Stimulated activated CD8-positive, alpha-beta memory T cell treated with anti-CD3 and anti-CD28 coated beads, Interleukin-12 subunit alpha, Interleukin-12 subunit beta, amount 100 ng/mL, for 1 hour (primary cell): ENCODE measurements around the gene MAP4K2.

ENCODE experiments used
- DNase-seq: peaks from one replicate; pipeline ENCODE4 v3.0.0-alpha.2; 2020; ENCODE audit warnings: low read depth

MAP4K2 gene

DNA sequence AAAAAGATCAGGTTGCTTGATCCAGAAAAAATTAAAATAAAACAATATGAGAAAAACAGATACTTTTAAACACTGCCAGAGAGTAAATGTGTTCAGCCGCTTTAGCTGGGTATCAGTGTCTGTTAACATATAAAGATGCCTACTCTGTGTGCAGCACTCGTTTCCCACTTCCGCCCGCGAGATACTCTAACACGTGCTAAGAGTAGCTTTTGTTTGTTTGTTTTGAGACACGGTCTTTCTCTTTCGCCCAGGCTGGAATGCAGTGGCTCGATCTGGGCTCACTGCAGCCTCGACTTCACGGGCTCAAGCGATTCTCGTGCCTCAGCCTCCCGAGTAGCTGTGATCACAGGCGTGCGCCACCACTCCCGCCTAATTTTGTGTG, 7.9 kb upstream of the MAP4K2 start:
- peak; percentile 15 for DNase-seq

DNA sequence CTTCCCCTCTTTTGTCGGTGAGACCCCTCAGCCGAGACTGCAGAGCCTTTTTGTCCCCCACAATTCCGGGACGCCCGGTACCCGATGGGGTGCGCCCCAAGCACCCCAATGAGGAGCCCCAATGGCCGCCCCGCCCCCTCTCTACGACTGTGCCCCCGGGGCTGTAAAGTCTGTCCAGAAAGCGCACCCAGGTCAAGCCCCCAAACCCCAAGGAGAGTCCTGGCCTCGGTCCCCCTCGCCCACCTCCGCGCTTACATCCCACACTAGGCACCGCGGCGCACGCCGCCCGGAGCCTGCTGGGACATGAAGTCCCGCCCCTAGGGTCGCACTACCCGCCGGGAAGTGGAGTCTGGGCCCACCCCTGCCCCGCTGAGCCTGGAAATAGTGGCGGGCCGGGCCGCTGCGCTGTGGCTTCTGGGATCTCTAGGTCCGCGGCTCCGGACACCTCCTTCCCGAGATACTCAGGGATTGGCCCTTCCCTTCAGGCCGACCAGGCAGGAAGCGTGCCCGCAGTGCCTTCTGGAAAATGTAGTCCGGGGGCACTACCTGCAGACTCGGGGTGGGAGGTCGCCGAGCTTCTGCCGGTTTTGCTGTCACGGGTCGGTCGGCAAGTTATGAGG, 7.4 kb upstream of the MAP4K2 start, which contains the start of gene MEN1:
Gene MEN1 (minus strand): TSS at position 281 of the 620 bp plus-strand sequence. CDS start 442 bp downstream, outside the sequence.
- peak; percentile 50 for DNase-seq

DNA sequence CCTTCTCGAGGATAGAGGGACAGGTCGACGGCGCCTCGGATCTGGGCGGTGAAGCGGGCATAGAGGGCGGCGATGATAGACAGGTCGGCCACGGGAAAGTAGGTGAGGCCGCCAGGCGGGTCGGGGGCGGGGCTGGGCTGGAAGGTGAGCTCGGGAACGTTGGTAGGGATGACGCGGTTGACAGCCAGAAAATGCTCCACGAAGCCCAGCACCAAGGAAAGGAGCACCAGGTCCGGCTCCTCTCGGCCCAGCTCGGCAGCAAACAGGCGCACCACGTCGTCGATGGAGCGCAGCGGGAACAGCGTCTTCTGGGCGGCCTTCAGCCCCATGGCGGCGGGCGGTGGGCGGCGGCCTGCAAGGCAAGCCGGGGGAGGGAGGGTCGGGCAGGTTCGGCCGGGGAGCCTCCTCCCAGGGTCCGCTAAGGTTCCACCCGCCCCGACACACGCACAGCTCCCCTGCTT, 6.8 kb upstream of the MAP4K2 start:
- DNase-seq, result no peak

DNA sequence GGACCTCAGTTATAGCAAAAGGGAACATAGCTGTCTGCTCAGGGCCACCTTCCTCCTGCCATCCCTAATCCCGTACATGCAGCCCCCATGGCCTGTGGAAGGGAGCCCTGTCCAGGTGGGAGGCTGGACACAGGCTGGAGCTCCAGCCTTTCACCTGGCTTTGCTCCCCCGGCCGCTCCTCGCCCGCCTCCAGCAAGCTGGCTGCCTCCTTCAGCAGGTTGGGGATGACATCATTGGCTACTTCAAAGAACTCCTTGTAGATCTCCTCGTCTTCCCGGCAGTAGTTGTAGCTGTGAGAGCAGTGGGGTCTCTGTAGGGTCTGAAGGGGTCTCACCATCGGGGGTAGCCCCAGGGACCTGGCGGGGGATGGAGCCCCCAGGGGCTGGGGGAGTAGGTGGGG, 2.5 kb upstream of the MAP4K2 start:
- no peak for DNase-seq

DNA sequence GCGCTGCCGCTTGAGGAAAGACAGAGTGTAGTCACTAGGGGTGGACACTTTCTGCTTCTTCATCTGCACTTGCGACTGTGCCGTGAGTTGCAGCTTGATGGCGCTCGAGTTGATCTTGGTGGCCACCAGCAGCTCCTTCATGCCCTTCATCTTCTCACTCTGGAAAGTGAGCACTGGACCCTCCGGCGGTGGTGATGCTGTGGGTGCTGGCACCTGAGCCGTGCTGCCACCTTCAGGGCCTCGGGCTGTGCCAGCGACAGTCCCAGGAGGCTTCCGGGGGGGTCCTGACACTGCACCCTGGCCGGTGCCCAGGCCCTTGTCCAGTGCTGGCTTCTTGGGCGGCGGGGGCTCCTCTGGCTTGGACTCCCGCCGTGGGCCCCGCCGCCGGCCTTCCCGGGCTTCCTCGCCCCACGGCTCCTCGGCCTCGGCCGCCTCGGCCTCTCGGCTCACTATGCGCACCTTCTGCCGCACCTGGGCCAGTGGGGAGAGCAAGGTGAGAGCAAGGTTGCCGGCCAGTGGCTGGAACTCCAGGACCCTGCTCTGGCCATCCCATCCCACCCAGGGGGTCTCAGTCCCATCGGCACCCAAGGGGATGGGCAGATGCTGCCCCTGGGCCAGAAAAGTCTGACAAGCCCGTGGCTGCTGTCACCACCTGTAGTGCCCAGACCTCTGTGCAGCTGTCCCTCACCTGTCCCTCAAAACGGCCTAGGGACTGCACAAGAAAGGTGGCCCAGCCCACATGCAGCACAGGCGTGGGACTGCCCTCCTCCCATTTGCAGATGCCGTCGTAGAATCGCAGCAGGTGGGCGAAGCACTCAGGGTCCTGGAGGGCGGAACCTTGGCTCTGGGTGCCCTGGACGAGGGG, 1.6 kb upstream of the MAP4K2 start:
- no peak for DNase-seq

DNA sequence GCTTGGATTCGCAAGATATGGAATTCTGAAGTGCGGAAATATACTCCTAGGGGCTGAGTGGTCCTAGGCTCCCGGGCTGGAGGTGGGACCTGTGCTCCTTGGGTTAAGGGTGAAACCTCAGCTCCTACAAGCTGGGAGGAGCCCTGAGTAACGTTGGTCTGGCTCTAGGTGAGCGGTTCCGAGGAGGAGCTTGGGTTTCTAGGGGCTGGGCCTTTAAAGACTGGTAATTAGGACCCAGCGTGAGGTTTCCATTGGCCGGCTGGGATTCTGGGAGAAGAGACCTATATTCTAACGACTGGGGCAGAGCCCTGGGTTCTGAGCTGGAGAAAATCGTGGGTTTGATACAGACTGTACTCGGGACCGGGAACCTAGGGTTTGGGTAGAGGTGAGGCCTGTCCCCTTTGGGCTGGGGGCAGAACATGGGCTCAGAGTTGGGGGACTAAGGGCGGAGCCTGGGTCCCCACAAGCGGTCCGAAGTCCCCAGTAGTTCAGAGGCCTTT, 882 bp upstream of the MAP4K2 start:
- DNase-seq, result no peak

DNA sequence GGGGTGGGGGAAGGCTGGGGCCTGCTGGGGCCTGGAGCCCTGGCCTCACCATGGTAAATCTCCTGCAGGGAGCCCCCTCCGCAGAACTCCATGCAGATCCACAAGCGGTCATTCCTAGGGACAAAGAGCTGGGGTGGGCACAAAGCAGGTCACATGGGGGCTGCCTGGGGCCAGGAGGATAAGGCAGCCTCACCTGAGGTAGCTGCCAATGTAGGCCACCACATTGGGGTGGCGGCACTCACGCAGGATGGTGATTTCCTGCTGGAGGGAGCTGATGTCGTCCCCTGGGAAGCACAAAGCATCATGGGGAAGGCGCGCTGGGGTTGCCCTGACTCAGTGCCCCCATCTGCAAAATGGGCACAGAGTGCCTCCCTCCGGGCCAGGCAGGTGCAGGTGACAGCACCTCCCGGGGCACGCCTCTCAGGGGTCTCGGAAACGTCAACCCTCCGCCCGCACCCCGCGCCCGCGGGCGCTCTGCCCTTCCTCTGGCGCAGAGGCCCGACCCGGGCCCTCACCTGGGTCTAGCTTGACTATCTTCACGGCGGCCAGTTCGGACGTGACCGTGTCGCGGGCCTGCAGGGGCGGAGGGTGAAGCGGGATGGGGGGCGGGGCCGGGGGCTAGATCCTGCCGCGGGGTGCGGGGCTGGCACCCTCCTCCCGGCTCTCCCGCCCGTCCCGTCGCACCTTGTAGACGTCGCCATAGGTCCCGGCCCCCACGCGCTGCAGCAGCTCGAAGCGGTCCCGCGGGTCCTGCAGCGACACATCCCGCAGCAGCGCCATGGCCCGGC, 450 bp downstream of the MAP4K2 start:
- DNase-seq, result no peak

DNA sequence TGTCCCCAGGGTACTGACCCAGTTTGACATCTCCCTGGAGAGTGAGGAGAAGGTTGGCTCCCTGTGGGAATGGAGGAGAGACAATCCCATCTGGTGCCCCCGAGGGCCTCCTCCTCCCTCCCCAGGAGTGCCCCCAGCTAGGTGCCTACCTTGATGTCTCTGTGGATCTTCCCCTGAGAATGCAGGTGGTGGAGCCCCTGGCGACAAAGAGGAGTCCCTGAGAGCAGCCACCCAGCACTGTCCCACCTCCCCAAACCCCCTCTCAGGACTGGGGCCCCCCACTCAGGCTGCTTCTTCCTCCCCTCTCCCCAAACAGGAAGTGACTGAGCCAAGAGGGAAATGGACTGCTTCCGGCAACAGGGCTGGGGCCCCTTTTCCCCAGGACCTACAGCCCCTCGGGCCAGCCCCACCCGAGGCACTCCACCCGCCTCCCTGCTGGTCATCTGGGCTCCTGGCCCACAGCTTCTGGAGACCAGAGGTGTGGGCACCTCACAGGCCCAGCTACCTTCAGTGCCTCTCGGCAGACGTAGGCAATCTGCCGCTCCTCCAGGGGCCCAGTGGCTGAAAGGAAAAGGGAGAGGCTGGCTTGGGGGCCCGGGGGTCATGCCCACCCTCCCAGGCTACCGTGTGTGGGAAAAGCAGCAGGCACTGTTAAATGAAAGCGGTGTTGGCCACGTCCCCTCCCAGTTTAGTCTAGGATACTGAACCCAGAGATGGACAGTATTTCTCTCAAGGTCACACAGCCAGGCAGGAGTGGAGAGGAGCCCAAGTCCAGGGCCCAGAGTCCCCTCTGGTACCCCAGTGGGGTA, 1.2 kb downstream of the MAP4K2 start:
- DNase-seq, result no peak

DNA sequence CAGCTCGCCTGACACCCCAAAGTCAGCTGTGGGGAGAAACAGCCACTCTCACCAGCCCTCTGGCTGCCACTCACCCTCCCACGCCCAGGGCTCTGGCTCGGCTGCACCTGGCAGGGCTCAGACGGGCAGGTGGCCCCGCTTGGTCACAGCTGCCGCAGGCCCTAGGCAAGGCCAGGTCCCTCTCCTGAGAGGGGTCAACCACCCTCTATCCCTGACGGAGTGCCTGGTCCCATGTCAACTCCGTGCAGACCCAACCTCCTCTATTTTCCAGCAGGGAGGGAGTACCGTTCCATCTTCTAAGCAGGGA, 1.9 kb downstream of the MAP4K2 start:
- no peak for DNase-seq

DNA sequence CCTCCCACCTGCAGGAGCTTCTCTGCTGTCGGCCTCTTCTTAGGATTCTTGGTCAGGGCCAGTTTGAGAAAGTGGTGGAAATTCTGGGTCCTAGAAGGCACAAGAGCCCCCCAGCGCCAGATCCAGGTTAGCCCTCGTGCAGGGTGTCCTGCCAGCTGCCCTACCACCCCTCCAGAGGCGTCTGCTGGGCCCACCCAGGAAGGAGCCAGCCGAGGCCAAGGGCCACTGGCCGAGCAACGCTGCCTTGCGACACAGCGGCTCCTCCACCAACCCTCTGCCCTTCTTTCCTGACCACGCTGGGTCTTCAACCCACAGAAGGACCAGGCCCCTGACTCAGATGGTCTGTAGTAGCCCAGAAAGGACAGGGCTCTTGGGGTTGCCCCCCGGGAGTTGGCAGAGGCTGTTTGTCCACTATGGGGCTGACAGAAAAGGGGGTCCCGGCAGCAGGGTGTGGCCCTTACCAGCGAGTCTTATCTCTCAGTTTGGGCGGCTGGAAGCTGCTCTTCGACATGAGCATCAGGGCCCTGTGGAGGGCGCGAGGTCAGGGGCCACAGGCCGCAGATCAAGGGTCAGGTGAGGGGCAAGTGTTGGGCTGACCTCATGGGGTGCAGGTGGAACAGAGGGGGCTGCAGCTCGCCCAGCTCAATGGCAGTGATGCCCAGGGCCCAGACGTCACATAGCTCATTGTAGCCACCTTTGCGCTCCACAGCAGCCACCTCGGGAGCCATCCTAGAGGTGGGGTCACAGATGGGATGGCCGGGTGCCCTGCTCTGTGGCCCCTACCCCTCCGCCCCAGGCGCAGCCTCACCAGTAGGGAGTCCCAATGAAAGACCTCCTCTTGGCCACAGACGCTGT, 2.5 kb downstream of the MAP4K2 start:
- no peak for DNase-seq

DNA sequence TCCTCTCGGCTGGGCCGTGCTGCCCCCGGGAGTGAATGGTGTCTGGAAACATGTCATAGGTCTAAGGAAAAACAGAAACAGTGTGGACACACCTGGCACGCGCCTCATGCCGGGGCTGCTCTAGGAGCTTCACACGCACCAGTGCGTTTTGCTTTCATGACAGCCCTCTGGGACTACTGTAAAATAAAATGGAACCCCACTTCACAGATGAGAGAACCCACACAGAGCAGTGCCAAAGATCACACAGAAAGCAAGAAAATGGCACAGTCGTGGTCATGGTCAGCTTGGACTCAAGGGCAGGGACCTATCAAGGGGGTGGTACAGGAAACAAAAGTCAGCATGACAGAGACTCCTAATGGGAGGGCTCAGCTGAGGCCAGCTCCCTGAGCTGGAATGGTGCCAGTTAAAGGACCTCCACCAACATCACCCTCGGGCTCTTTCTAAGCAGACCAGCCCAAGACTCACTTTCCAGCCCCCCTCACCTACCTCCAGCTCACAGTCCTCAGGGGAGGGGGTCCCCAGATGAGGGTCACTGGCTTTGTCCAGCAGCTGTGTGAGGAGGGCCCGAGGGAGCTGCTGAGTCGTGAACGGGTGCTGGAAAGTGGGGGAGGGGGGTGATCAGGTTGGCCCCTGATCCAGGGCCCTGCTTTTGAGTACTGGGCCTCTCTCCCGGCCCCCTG, 3.3 kb downstream of the MAP4K2 start:
- DNase-seq, result no peak

DNA sequence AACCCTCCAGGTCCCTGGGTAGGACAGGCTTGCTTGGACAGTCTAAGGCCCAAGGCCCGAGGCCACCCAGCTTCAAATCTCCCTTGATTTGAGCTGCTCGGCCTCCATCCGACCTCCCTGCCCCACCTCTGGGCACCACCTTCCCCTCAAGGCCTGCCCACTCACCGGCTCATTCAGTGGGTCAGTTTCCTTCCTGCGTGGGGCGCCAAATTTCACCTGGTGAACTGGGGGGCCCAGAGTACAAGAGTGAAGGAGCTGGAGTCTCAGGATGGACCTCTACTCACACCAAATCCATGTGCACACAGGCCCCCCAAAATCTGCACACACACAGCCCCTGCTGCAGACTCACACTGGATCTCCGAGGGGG, 3.8 kb downstream of the MAP4K2 start:
- no peak for DNase-seq

DNA sequence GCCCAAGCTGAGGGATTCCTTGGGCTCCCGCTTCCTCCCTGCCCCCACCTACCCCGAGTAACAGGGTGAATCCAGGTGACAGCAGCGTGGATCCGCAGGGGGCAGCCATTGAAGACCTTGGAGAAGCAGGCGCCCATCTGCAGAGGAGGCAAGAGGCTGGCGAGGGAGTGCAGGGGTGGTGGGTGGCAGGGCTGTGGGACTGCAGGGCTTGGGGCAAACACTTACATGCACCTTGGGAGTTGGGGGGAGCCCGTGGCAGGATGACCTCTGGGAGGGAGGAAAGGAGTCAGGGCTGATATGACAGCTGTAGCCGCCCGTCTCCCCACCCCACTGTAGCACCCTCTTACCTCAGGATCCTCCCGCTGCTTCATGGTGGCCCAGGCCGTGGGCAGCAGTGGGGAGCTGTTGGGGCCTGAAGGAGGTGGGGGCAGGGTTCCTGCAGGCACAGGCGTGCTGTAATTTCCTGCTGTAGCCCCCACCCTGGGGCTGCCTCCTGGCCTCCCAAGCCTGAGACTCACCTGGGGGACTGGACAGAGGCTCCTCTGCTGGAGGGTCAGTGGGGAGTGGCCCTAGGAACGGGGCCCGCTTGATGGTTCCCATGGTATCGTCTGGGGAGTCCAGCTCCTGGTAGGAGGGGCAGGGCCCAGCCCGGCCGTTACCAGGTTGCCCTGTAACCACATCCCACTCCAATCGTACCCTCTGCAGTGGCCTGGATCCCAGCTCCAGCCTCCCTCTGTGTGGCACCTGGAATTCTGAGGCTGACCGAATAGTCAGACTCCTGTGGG, 6.1 kb downstream of the MAP4K2 start:
- no peak for DNase-seq

DNA sequence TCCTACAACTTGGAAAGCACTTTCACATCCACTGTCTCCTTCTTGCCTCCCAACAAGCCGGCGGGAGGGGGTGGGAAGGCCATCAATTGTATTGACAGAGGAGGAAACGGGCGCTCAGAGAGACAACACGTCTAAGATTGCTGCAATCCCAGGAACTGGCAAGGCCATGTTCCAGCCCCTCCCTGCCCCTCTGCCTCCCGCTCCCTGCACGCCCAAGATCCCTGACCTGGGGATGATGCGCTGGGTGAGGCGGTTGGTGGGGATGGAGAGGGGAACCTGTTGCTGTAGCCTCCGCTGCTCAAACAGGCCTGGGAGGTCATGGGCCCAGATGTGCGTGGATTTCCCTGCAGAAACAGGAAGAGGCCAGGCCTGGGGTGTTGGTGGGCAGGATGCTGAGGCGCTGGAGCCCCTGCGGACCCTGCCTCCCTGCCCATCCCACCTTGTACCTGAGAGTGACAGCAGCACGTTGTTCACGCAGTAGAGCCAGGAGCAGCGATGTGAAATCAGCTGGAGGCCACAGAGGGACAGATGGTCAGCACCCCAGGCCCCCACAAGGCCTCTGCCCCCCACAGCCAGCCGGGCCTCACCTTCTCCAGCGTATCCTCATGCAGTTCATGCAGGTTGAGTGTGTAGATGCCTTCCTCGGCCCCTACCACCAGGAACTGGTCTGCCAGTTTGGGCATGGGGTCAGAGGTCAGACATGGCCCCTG, 6.8 kb downstream of the MAP4K2 start:
- DNase-seq, result no peak

DNA sequence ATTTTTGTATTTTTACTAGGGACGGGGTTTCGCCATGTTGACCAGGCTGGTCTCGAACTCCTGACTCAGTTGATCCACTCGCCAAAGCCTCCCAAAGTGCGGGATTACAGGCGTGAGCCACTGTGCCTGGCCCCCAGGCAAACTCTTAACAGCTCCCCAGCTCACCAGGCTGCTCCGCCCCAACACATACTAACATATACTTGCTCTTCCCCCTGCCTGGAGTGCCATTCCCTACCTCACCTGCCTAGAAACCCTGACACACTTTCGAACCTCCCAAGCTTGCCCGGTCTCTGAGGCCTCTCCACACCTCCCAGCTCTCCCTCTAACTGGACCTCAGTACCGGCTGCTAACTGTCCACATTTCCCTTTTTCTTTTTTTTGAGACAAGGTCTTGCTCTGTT, 8.5 kb downstream of the MAP4K2 start:
- no peak for DNase-seq

DNA sequence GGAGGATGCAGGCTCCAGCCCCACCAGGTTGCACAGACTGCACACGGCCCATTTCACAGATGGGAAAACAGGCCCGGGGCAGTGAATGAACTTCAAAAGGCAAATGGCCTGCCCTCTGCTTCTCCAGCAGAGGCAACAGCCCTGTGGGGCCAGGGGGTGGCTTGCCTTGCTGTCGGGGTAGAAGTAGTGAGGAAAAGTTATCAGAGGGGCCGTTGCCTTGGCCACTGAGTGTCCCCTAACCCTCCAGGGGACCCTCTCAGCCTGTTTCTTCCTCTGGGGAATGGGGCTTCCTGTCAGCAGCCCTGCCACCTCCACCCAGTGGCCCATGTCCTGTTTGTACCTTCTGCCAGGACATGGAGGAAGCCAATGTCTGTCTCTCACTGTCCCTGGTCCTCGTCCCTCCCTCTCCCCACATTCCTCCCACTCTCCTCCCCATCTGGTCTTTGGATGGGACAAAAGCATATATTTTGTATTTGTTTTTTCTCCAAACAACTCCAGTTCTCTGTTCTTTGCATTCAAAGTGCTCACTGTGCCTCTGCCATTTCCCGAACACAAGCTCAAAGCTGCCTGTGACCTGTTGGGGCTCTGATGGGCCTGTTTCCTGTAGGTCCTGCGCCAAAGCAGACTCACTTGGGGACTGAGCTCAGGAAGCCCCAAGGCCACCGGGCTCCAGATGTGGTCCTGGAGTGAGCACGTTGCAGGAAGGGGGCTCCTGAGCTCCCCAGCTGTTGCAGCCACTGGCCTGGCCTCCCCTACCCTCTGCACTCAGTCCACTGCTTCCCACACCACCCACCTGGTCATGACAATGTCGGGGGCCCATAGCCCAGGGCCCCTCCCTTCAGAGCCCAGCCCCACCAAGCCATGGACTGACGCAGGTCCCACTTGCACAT, 9.5 kb downstream of the MAP4K2 start:
- no peak for DNase-seq

DNA sequence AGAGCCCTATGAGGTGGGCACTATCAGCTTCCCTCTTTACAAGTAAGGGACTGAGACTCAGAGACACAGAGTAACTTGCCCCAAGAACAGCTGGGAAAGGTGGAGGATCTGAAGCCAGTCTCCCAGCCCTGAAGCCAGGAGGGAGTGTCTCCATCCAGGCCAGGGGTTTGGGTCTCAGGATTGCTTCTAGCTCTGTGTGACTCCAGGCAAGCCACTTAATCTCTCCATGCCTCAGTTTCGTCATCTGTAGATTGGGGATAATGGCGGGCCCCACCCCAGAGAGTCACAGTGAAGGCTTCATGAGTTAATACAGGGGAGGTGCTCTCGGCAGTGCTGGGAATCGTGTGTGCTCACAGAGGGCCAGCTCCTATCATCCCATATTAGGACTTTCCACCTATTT, 10.5 kb downstream of the MAP4K2 start:
- DNase-seq, result no peak

DNA sequence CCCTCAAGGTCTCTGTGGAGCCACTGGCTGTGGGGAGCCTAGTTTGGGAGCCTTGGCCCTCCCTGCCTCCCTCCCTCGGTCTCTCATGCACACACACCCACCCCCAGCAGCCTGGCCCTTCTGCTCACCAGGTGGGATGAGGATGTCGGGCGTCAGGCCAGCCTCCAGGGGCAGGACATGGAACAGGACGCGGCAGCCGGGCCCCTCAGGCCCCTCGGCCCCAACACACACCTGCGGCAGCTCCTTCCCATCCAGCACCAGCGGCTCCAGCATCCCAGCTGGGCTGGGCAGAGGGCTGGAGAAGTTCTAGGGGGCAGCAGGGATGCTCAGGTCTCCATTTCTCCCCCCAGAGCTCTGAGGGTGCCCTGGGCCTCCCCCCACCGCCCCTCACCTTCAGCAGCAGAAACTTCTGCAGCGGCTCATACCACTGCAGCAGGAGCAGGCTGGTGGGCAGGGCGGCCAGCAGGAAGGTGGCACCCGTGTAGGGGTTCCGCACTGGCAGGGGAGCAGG, 11.2 kb downstream of the MAP4K2 start:
- no peak for DNase-seq
